GM12878 (cell line): ENCODE data around the gene OR5C1. TPM values are rescaled to one million over a fixed set of nuclear protein-coding genes. Genes with fewer than 3 reads are reported as not detected.

Experiments used
- ATAC-seq: fragments of 200-7000 bp; cut with Tn5 transposase; 3 replicates; pipeline ENCODE4 v1.9.1; 2020; ENCODE audit warnings: mild to moderate bottlenecking, moderate library complexity
- Bru-seq: library from RNA; stranded (reverse); fragments of 400-500 nt; gene quantifications from one replicate; lab custom pipeline; 2021; lab: Mats Ljungman, UMichigan
- BruChase-seq, 2 experiments: library from RNA; stranded (reverse); fragments of 400-500 nt; gene quantifications; one replicate each; lab custom pipeline; 2021; lab: Mats Ljungman, UMichigan
- BruUV-seq: library from RNA; stranded (reverse); fragments of 400-500 nt; replicated peaks from 2 replicates; lab custom pipeline; 2021; lab: Mats Ljungman, UMichigan
- CTCF ChIA-PET: fragments of 300-600 bp; sonication (Branson Sonifier 250); formaldehyde crosslinking; extraction: SDS; loops from one replicate; lab custom pipeline; 2021; ENCODE audit warnings: inconsistent platforms; lab: Yijun Ruan, JAX
- POLR2A ChIA-PET: fragments of 350-600 bp; formaldehyde crosslinking; extraction: SDS; loops from one replicate; lab custom pipeline; 2021; ENCODE audit warnings: inconsistent platforms; lab: Charles Lee
- RAD21 ChIA-PET: fragments of 300-600 bp; sonication (Branson Sonifier 250); formaldehyde crosslinking; loops from one replicate; lab custom pipeline; 2023; ENCODE audit warnings: antibody characterized with exemption; ENCODE audit not compliant: unreplicated experiment; lab: Charles Lee
- SMC1A ChIA-PET: fragments of 300-600 bp; sonication (Branson Sonifier 250); formaldehyde crosslinking; loops from one replicate; lab custom pipeline; 2023; ENCODE audit not compliant: unreplicated experiment, uncharacterized antibody; lab: Charles Lee
- DNase-seq: peaks from one replicate; pipeline ENCODE4 v3.0.0-alpha.2; 2011; ENCODE audit warnings: low read depth, low spot score
- FAIRE-seq: peaks from 3 replicates; lab custom pipeline; 2011; peaks lifted over from hg19 to GRCh38; lab: Jason Lieb, UNC
- H2AFZ ChIP-seq: 2 replicates; pipeline ENCODE4 v1.6.0; 2011; ENCODE audit warnings: low read depth, low read length, control low read depth; ENCODE audit not compliant: control insufficient read depth
- H3K27ac ChIP-seq: 2 replicates; pipeline ENCODE4 v1.5.1; 2011; ENCODE audit warnings: control low read depth; ENCODE audit not compliant: control insufficient read depth, insufficient read depth
- H3K27me3 ChIP-seq, 2 experiments: replicated peaks in 1 of 2; 2 replicates each; pipeline versions ENCODE4 v1.6.0 to v1.6.1; 2011; ENCODE audit warnings: low read length in 1 of 2; ENCODE audit not compliant: control insufficient read depth in 2 of 2, insufficient read depth in 2 of 2
- H3K36me3 ChIP-seq, 2 experiments: 2 replicates each; pipeline ENCODE4 v1.5.1; 2011; ENCODE audit warnings: low read length in 1 of 2; ENCODE audit not compliant: control insufficient read depth in 2 of 2, insufficient read depth in 2 of 2
- H3K4me1 ChIP-seq: 2 replicates; pipeline ENCODE4 v1.6.1; 2011; ENCODE audit warnings: mild to moderate bottlenecking, low read length, moderate library complexity, mixed read lengths; ENCODE audit not compliant: control insufficient read depth, insufficient read depth
- H3K4me2 ChIP-seq: 2 replicates; pipeline ENCODE4 v1.6.0; 2011; ENCODE audit warnings: control low read depth; ENCODE audit not compliant: control insufficient read depth, insufficient read depth
- H3K4me3 ChIP-seq: fragments of 200-600 bp; sonication (generic); 2 replicates; pipeline ENCODE4 v1.5.1; 2016
- H3K79me2 ChIP-seq: 2 replicates; pipeline ENCODE4 v1.6.0; 2011; ENCODE audit warnings: low read length; ENCODE audit not compliant: control insufficient read depth, insufficient read depth
- H3K9ac ChIP-seq: 2 replicates; pipeline ENCODE4 v1.8.0; 2011; ENCODE audit warnings: low read length, control low read depth, mixed read lengths; ENCODE audit not compliant: control insufficient read depth, insufficient read depth
- H3K9me3 ChIP-seq: replicated peaks from 3 replicates; pipeline ENCODE4 v1.5.1; 2011; ENCODE audit warnings: mild to moderate bottlenecking, low read length; ENCODE audit not compliant: control insufficient read depth, insufficient read depth
- H4K20me1 ChIP-seq: 2 replicates; pipeline ENCODE4 v1.6.0; 2011; ENCODE audit not compliant: control insufficient read depth, insufficient read depth
- EGR1 ChIP-seq, 2 experiments: IDR thresholded peaks; 1 replicate in 1 of 2; 2 replicates in 1 of 2; pipeline ENCODE4 v1.6.1; 2011 to 2012; ENCODE audit warnings: low read depth in 2 of 2, low read length in 2 of 2, borderline replicate concordance in 1 of 2, mild to moderate bottlenecking in 1 of 2, moderate library complexity in 1 of 2
- EZH2 ChIP-seq: IDR thresholded peaks from 2 replicates; pipeline ENCODE4 v1.6.1; 2012; ENCODE audit warnings: low read depth, mild to moderate bottlenecking, control low read depth, inconsistent platforms, low read length, borderline replicate concordance; ENCODE audit not compliant: control insufficient read depth
- FOXM1 ChIP-seq: IDR thresholded peaks from 2 replicates; pipeline ENCODE4 v1.6.1; 2012; ENCODE audit warnings: low read depth, mild to moderate bottlenecking, inconsistent platforms, low read length, moderate library complexity
- GABPA ChIP-seq: IDR thresholded peaks from 2 replicates; pipeline ENCODE4 v1.6.1; 2014; ENCODE audit warnings: antibody characterized with exemption, low read depth, mild to moderate bottlenecking, inconsistent platforms
- IKZF1 ChIP-seq: fragments of 450-650 bp; conservative IDR thresholded peaks from 2 replicates; pipeline ENCODE4 v1.6.1; 2017; ENCODE audit warnings: antibody characterized with exemption, mild to moderate bottlenecking
- KDM1A ChIP-seq: fragments of 200-600 bp; sonication (generic); IDR thresholded peaks from 2 replicates; pipeline ENCODE4 v1.6.1; 2016; ENCODE audit warnings: borderline replicate concordance
- POLR2A ChIP-seq: IDR thresholded peaks from 2 replicates; pipeline ENCODE4 v1.6.1; 2011; ENCODE audit warnings: low read depth, mild to moderate bottlenecking, low read length
- WGBS: methylation state at CpG from one replicate; pipeline ENCODE4 v1.1.6; 2016; ENCODE audit warnings: low lambda C conversion rate; ENCODE audit not compliant: insufficient replicate concordance, insufficient coverage; ENCODE audit errors: missing lambda C conversion rate; 5-methylcytosine and 5-hydroxymethylcytosine counted together
- in situ Hi-C: fragments of 300-500 bp; cut with MboI; formaldehyde crosslinking; loops from 9 replicates; pipeline ENCODE4 v1.14.3; 2018; ENCODE audit warnings: mixed read lengths
- intact Hi-C: fragments of 100-400 bp; cut with micrococcal nuclease; formaldehyde crosslinking; loops from one replicate; pipeline ENCODE4 v1.14.2; 2022; ENCODE audit not compliant: unreplicated experiment
- long read RNA-seq, 2 experiments: library from polyadenylated mRNA; unstranded; transcript quantifications; one replicate each; pipeline ENCODE4 v2.0.0, GENCODE V29; 2019 to 2020
- polyA minus RNA-seq, 3 experiments: library from RNA; depleted of rRNA, polyadenylated mRNA; stranded (reverse); fragments of >200 nt; gene quantifications; 2 replicates each; pipeline ENCODE4 v1.2.3, GENCODE V29; 2011
- polyA plus RNA-seq, 11 experiments: library from polyadenylated mRNA; depleted of rRNA in 4 of 11; unstranded in 6 of 11; stranded (reverse) in 5 of 11; fragments of >200 nt; fragmentation: Nextera tagmentation in 4 of 11; fragmentation: Illumina TruSeq in 1 of 11; extraction: Ambion mirVana in 4 of 11; extraction: Trizol in 1 of 11; gene quantifications; 1 replicate in 1 of 11; 2 replicates in 10 of 11; pipeline versions ENCODE4 v1.2.1 to v1.2.3, GENCODE V29; 2011 to 2016; ENCODE audit warnings: inconsistent platforms in 2 of 11, missing spikeins in 2 of 11, low read depth in 1 of 11
- total RNA-seq, 4 experiments: library from RNA; depleted of rRNA in 3 of 4; stranded (reverse); fragments of >200 nt in 3 of 4; fragmentation: Illumina TruSeq in 1 of 4; extraction: Trizol in 1 of 4; gene quantifications; 2 replicates each; pipeline versions ENCODE4 v1.2.1 to v1.2.3, GENCODE V29; 2013 to 2021
- TF ChIP-seq, protein P1 (sequence below): IDR thresholded peaks from 2 replicates; pipeline ENCODE4 v1.6.1; 2011; ENCODE audit warnings: low read depth, low read length, improper control_type of control experiment, borderline replicate concordance
- TF ChIP-seq, protein P2 (sequence below): IDR thresholded peaks from 2 replicates; pipeline ENCODE4 v1.6.1; 2012; ENCODE audit warnings: low read length, inconsistent platforms
- TF ChIP-seq, protein P3 (sequence below): fragments of 450-650 bp; formaldehyde crosslinking; IDR thresholded peaks from 2 replicates; pipeline ENCODE4 v1.5.0; 2022; ENCODE audit warnings: mild to moderate bottlenecking, missing genetic modification characterization
- TF ChIP-seq, protein P4 (sequence below): IDR thresholded peaks from 2 replicates; pipeline ENCODE4 v1.6.1; 2011; ENCODE audit warnings: borderline replicate concordance, low read depth, mild to moderate bottlenecking, moderate library complexity, mixed read lengths, low read length; ENCODE audit not compliant: insufficient read depth; ENCODE audit errors: extremely low read length

The OR5C1 gene
- not detected in 2 replicates for total RNA-seq (2013; cell fraction: nucleolus; rRNA removed)
- total RNA-seq (2014; rRNA removed) (not detected in 2 replicates), total RNA-seq (2014; rRNA removed; fragmentation: Illumina TruSeq; extraction: Trizol) (not detected in 2 replicates), total RNA-seq (2021) (not detected in 2 replicates), polyA plus RNA-seq (2011; rRNA removed) (not detected in 2 replicates), polyA plus RNA-seq (2014; fragmentation: Illumina TruSeq; extraction: Trizol) (not detected in 2 replicates), polyA plus RNA-seq (2014; fragmentation: Nextera tagmentation; extraction: Ambion mirVana) (not detected), polyA plus RNA-seq (2014; rRNA removed) (not detected in 2 replicates), polyA plus RNA-seq (2016; fragmentation: Nextera tagmentation; extraction: Ambion mirVana) (not detected), polyA minus RNA-seq (2011; rRNA and poly(A)+ RNA removed) (not detected in 2 replicates), Bru-seq, nascent RNA (not detected), BruChase-seq, experiment 1, labeled RNA remaining after a 6-hour chase (not detected), BruChase-seq, experiment 2, labeled RNA remaining after a 2-hour chase (not detected)
- not detected for polyA plus RNA-seq (2011; ENCODE audit: low read depth)
- polyA plus RNA-seq (2011; cell fraction: cytosol; rRNA removed), result not detected in 2 replicates
- polyA plus RNA-seq (2011; cell fraction: nucleus; rRNA removed), result not detected in 2 replicates
- not detected in 2 replicates for polyA plus RNA-seq (2012)
- not detected in 2 replicates for polyA minus RNA-seq (2011; cell fraction: cytosol; rRNA and poly(A)+ RNA removed)
- polyA minus RNA-seq (2011; cell fraction: nucleus; rRNA and poly(A)+ RNA removed), result not detected in 2 replicates
- long read RNA-seq, experiment 1, result 0 reads
- long read RNA-seq, experiment 2, result 0 reads

- ChIA-PET POLR2A (no interaction called here), CTCF (no interaction called here), RAD21 (no interaction called here), SMC1A (no interaction called here)
- DNase-seq (no peak), FAIRE-seq (no peak), ATAC-seq (no peak)
- Histone ChIP-seq H3K9ac (no peak within 1 kb of the TSS), H3K36me3 (no peaks in the 10 kb centered on the region), H3K27ac (no peak within 1 kb of the TSS), H3K4me3 (no peak within 1 kb of the TSS), H3K9me3 (no peaks in the 10 kb centered on the region), H3K79me2 (no peaks in the 10 kb centered on the region), H3K27me3 (peaks cover 0 to 1% of the 10 kb centered on the region in 2 experiments; a peak in 1 of 4 replicates), H4K20me1 (no peaks in the 10 kb centered on the region), H3K4me1 (no peaks in the 10 kb centered on the region; the same call in 1 of the 2 replicates), H2AFZ (no peak within 1 kb of the TSS), H3K4me2 (no peak within 1 kb of the TSS)
- 70% methylated on average over 12 of the region's 12 CpGs for WGBS
- intact Hi-C loops (no loop called here), in situ Hi-C loops (no loop called here)
- BruUV-seq, result no TSS peak
- no peak for TF ChIP-seq FOXM1
- no peak for TF ChIP-seq IKZF1
- TF ChIP-seq KDM1A, result no peak
- TF ChIP-seq, protein P1, sequence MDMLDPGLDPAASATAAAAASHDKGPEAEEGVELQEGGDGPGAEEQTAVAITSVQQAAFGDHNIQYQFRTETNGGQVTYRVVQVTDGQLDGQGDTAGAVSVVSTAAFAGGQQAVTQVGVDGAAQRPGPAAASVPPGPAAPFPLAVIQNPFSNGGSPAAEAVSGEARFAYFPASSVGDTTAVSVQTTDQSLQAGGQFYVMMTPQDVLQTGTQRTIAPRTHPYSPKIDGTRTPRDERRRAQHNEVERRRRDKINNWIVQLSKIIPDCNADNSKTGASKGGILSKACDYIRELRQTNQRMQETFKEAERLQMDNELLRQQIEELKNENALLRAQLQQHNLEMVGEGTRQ, result no peak
- no peak for TF ChIP-seq EZH2
- TF ChIP-seq, protein P2, sequence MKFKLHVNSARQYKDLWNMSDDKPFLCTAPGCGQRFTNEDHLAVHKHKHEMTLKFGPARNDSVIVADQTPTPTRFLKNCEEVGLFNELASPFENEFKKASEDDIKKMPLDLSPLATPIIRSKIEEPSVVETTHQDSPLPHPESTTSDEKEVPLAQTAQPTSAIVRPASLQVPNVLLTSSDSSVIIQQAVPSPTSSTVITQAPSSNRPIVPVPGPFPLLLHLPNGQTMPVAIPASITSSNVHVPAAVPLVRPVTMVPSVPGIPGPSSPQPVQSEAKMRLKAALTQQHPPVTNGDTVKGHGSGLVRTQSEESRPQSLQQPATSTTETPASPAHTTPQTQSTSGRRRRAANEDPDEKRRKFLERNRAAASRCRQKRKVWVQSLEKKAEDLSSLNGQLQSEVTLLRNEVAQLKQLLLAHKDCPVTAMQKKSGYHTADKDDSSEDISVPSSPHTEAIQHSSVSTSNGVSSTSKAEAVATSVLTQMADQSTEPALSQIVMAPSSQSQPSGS, result no peak
- TF ChIP-seq, protein P3, sequence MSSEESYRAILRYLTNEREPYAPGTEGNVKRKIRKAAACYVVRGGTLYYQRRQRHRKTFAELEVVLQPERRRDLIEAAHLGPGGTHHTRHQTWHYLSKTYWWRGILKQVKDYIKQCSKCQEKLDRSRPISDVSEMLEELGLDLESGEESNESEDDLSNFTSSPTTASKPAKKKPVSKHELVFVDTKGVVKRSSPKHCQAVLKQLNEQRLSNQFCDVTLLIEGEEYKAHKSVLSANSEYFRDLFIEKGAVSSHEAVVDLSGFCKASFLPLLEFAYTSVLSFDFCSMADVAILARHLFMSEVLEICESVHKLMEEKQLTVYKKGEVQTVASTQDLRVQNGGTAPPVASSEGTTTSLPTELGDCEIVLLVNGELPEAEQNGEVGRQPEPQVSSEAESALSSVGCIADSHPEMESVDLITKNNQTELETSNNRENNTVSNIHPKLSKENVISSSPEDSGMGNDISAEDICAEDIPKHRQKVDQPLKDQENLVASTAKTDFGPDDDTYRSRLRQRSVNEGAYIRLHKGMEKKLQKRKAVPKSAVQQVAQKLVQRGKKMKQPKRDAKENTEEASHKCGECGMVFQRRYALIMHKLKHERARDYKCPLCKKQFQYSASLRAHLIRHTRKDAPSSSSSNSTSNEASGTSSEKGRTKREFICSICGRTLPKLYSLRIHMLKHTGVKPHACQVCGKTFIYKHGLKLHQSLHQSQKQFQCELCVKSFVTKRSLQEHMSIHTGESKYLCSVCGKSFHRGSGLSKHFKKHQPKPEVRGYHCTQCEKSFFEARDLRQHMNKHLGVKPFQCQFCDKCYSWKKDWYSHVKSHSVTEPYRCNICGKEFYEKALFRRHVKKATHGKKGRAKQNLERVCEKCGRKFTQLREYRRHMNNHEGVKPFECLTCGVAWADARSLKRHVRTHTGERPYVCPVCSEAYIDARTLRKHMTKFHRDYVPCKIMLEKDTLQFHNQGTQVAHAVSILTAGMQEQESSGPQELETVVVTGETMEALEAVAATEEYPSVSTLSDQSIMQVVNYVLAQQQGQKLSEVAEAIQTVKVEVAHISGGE (CRISPR knock-in tag), result no peak
- TF ChIP-seq POLR2A, result no peak
- TF ChIP-seq GABPA, result no peak
- TF ChIP-seq, protein P4, sequence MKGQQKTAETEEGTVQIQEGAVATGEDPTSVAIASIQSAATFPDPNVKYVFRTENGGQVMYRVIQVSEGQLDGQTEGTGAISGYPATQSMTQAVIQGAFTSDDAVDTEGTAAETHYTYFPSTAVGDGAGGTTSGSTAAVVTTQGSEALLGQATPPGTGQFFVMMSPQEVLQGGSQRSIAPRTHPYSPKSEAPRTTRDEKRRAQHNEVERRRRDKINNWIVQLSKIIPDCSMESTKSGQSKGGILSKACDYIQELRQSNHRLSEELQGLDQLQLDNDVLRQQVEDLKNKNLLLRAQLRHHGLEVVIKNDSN, result no peak
- no peak for TF ChIP-seq EGR1 (IDR thresholded peaks at IDR 0.05; ENCODE audit: borderline replicate concordance in 1 of 2, low read depth in 2 of 2, low read length in 2 of 2)
These were observed at the start of gene OR5C1 for GRCh38 chr9:122788831-122789230. Gene OR5C1, plus strand, starts transcription at chr9:122788933. Its CDS starts 0 bp downstream, at chr9:122788933.
